GM18507 (cell line): ENCODE measurements around the gene TRAF7.
A peak's percentile ranks its signal among the peaks of the same experiment; 100 is the strongest.
"Not testable (repeated sequence)": the region's sequence is repeated elsewhere in the genome, so short reads cannot be mapped to it uniquely, and the experiment has no call there.

Source experiments
- DNase-seq: peaks from one replicate; pipeline ENCODE4 v3.0.0; 2011; ENCODE audit warnings: low read depth; ENCODE audit not compliant: insufficient read length; ENCODE audit errors: extremely low spot score
- FAIRE-seq: peaks from 2 replicates; lab custom pipeline; 2011; peaks lifted over from hg19 to GRCh38; lab: Jason Lieb, UNC

TRAF7 gene

GRCh38 chr16:2117960-2118722 lies 37.4 kb upstream of the TRAF7 start:
- FAIRE-seq, DNase-seq: not testable (repeated sequence)

GRCh38 chr16:2121325-2121724 lies 34.3 kb upstream of the TRAF7 start:
- FAIRE-seq, result peak; percentile 60
- not testable (repeated sequence) for DNase-seq

GRCh38 chr16:2121853-2122252 lies 33.7 kb upstream of the TRAF7 start:
- no peak for FAIRE-seq
- DNase-seq, result no peak

- no peak for FAIRE-seq
- DNase-seq, result no peak
Observed at GRCh38 chr16:2122429-2122828, 33.2 kb upstream of the TRAF7 start.

GRCh38 chr16:2122934-2123683 lies 32.5 kb upstream of the TRAF7 start:
- not testable (repeated sequence) for FAIRE-seq, DNase-seq

- not testable (repeated sequence) for DNase-seq, FAIRE-seq
Observed at GRCh38 chr16:2123706-2124376, 31.7 kb upstream of the TRAF7 start.

GRCh38 chr16:2124377-2124693 lies 31.2 kb upstream of the TRAF7 start:
- FAIRE-seq, DNase-seq: not testable (repeated sequence)

- not testable (repeated sequence) for FAIRE-seq, DNase-seq
Observed at GRCh38 chr16:2124694-2125444, 30.7 kb upstream of the TRAF7 start.

- not testable (repeated sequence) for DNase-seq
Observed at GRCh38 chr16:2125609-2126008, 30.0 kb upstream of the TRAF7 start.

GRCh38 chr16:2126161-2126743 lies 29.3 kb upstream of the TRAF7 start:
- DNase-seq, FAIRE-seq: not testable (repeated sequence)

More at GRCh38 chr16:2125609-2126008, 30.0 kb upstream of the TRAF7 start:
- not testable (repeated sequence) for FAIRE-seq

- FAIRE-seq, DNase-seq: not testable (repeated sequence)
Observed at GRCh38 chr16:2126928-2127556, 28.5 kb upstream of the TRAF7 start.

- not testable (repeated sequence) for DNase-seq, FAIRE-seq
Observed at GRCh38 chr16:2127630-2128280, 27.8 kb upstream of the TRAF7 start.

- not testable (repeated sequence) for DNase-seq, FAIRE-seq
Observed at GRCh38 chr16:2129251-2129650, 26.3 kb upstream of the TRAF7 start.

- DNase-seq, FAIRE-seq: not testable (repeated sequence)
Observed at GRCh38 chr16:2129890-2130447, 25.6 kb upstream of the TRAF7 start.

GRCh38 chr16:2133797-2134196 lies 21.8 kb upstream of the TRAF7 start:
- DNase-seq, FAIRE-seq: not testable (repeated sequence)

- DNase-seq, FAIRE-seq: not testable (repeated sequence)
Observed at GRCh38 chr16:2135071-2135470, 20.5 kb upstream of the TRAF7 start.

- DNase-seq, result not testable (repeated sequence)
- peak; percentile 92 for FAIRE-seq
Observed at GRCh38 chr16:2135770-2136490, 19.7 kb upstream of the TRAF7 start, which contains the start of gene PKD1. TSS of gene PKD1 (minus strand) at chr16:2135898. CDS start at chr16:2135689, 209 bp downstream.
